Natural killer cell (primary cell): ENCODE results near the gene TREH. TPM values are rescaled to one million over a fixed set of nuclear protein-coding genes. Genes with fewer than 3 reads are reported as not detected.

ENCODE experiments used
- ATAC-seq, 3 donors: fragments of 150-1000 bp in 2 of 3; fragments of 200-7000 bp in 1 of 3; cut with Tn5 transposase; 1 replicate in 1 of 3; 2 replicates in 2 of 3; pipeline ENCODE4 v1.10.0; 2021; ENCODE audit warnings: mild to moderate bottlenecking in 2 of 3, moderate library complexity in 2 of 3
- DNase-seq, 2 donors: peaks; one replicate each; pipeline versions ENCODE4 v3.0.0 to v3.0.0-alpha.2; 2013 to 2021; ENCODE audit warnings: mixed read lengths in 1 of 2
- H3K27ac ChIP-seq: one replicate; pipeline ENCODE4 v1.5.1; 2013; ENCODE audit warnings: mild to moderate bottlenecking, low read length
- H3K27me3 ChIP-seq: one replicate; pipeline ENCODE4 v1.6.1; 2013; ENCODE audit warnings: low read length; ENCODE audit not compliant: control insufficient read depth, insufficient read depth
- H3K36me3 ChIP-seq: one replicate; pipeline ENCODE4 v1.6.1; 2013; ENCODE audit warnings: low read length; ENCODE audit not compliant: control insufficient read depth, insufficient read depth
- H3K4me1 ChIP-seq: one replicate; pipeline ENCODE4 v1.6.1; 2013; ENCODE audit warnings: low read length; ENCODE audit not compliant: control insufficient read depth, insufficient read depth
- H3K4me3 ChIP-seq: one replicate; pipeline ENCODE4 v1.5.1; 2013; ENCODE audit warnings: low read length
- H3K9me3 ChIP-seq: one replicate; pipeline ENCODE4 v1.6.1; 2013; ENCODE audit warnings: low read length; ENCODE audit not compliant: control insufficient read depth, insufficient read depth
- H3K27ac Mint-ChIP-seq, 2 donors: one replicate each; pipeline ENCODE4 v1.8.0; 2022; ENCODE audit warnings: mild to moderate bottlenecking in 2 of 2, mixed read lengths in 2 of 2, moderate library complexity in 1 of 2
- H3K27me3 Mint-ChIP-seq, 2 donors: one replicate each; pipeline ENCODE4 v1.8.0; 2022; ENCODE audit warnings: low read depth in 2 of 2, mixed read lengths in 2 of 2
- H3K36me3 Mint-ChIP-seq: one replicate; pipeline ENCODE4 v1.8.0; 2022; ENCODE audit warnings: mixed read lengths
- H3K4me1 Mint-ChIP-seq, 2 donors: one replicate each; pipeline ENCODE4 v1.8.0; 2022; ENCODE audit warnings: mixed read lengths in 2 of 2
- H3K4me3 Mint-ChIP-seq: one replicate; pipeline ENCODE4 v1.8.0; 2022; ENCODE audit warnings: mild to moderate bottlenecking, moderate library complexity, mixed read lengths
- H3K9me3 Mint-ChIP-seq, 2 donors: one replicate each; pipeline ENCODE4 v1.8.0; 2022; ENCODE audit warnings: mixed read lengths in 2 of 2
- CTCF ChIP-seq: fragments of 200-600 bp; IDR thresholded peaks from one replicate; pipeline ENCODE4 v1.8.0; 2022; ENCODE audit warnings: antibody characterized with exemption
- WGBS: methylation state at CpG from one replicate; pipeline ENCODE4 v1.1.7; 2013; ENCODE audit warnings: missing lambda C conversion rate; ENCODE audit not compliant: insufficient coverage; 5-methylcytosine and 5-hydroxymethylcytosine counted together
- intact Hi-C: fragments of 100-400 bp; cut with micrococcal nuclease; formaldehyde crosslinking; loops from one replicate; pipeline ENCODE4 v1.14.2; 2022
- total RNA-seq, 4 donors: library from RNA; stranded (reverse); fragments of 120-200 nt in 1 of 4; gene quantifications; one replicate each; pipeline versions ENCODE4 v1.2.3 to v1.2.4, GENCODE V29; 2013 to 2022

TREH gene
- total RNA-seq, 3 donors from 2014 or later (not counting 1 experiment from before 2014, with no cell fraction given), result not detected

GRCh38 chr11:118673361-118674081, 5.9 kb downstream of the TREH start:
- no peaks in the 10 kb centered on the region for H3K4me1 ChIP-seq
- no peaks in the 10 kb centered on the region for H3K27me3 ChIP-seq
- Mint-ChIP-seq H3K4me3 (no peak overlapping the region), H3K4me1 (no peaks in the 10 kb centered on the region), H3K27me3 (peaks cover 7 to 30% of the 10 kb centered on the region in 2 donors), H3K27ac (no peak overlapping the region), H3K36me3 (no peaks in the 10 kb centered on the region), H3K9me3 (peaks cover 0 to 2% of the 10 kb centered on the region in 2 donors)
- intact Hi-C loops, result no loop called here
- H3K9me3 ChIP-seq, result no peaks in the 10 kb centered on the region
- no peak overlapping the region for H3K4me3 ChIP-seq
- DNase-seq (no peak), ATAC-seq (no peak)
- 90% methylated on average over 6 of the region's 6 CpGs for WGBS
- H3K36me3 ChIP-seq, result no peaks in the 10 kb centered on the region
- no peak overlapping the region for H3K27ac ChIP-seq
- TF ChIP-seq CTCF, result no peak

GRCh38 chr11:118672846-118673245, 6.6 kb downstream of the TREH start:
- H3K9me3 ChIP-seq, result no peaks in the 10 kb centered on the region
- H3K36me3 ChIP-seq, result no peaks in the 10 kb centered on the region
- Mint-ChIP-seq H3K27me3 (peaks cover 7 to 31% of the 10 kb centered on the region in 2 donors), H3K27ac (no peak overlapping the region), H3K36me3 (no peaks in the 10 kb centered on the region), H3K9me3 (peaks cover 0 to 2% of the 10 kb centered on the region in 2 donors), H3K4me3 (no peak overlapping the region), H3K4me1 (no peaks in the 10 kb centered on the region)
- TF ChIP-seq CTCF, result no peak
- H3K4me1 ChIP-seq, result no peaks in the 10 kb centered on the region
- H3K4me3 ChIP-seq, result no peak overlapping the region
- intact Hi-C loops, result no loop called here
- DNase-seq (no peak), ATAC-seq (no peak)
- no peak overlapping the region for H3K27ac ChIP-seq
- H3K27me3 ChIP-seq, result no peaks in the 10 kb centered on the region
- WGBS, result 71% methylated on average over 1 of the region's 1 CpG

GRCh38 chr11:118671254-118671653, 8.2 kb downstream of the TREH start:
- H3K27ac Mint-ChIP-seq, result no peak overlapping the region

More at GRCh38 chr11:118671254-118671653, 8.2 kb downstream of the TREH start:
- no peak overlapping the region for H3K4me3 ChIP-seq
- 100% methylated on average over 2 of the region's 2 CpGs for WGBS
- DNase-seq, result no peak
- no peak overlapping the region for H3K27ac ChIP-seq
- H3K36me3 Mint-ChIP-seq, result no peaks in the 10 kb centered on the region
- H3K27me3 Mint-ChIP-seq, result peaks cover 7 to 31% of the 10 kb centered on the region in 2 donors
- H3K9me3 Mint-ChIP-seq, result peaks cover 0 to 2% of the 10 kb centered on the region in 2 donors
- H3K36me3 ChIP-seq, result no peaks in the 10 kb centered on the region
- no peak for ATAC-seq
- intact Hi-C loops, result no loop called here
- no peaks in the 10 kb centered on the region for H3K4me1 Mint-ChIP-seq
- TF ChIP-seq CTCF, result no peak
- H3K4me3 Mint-ChIP-seq, result no peak overlapping the region
- no peaks in the 10 kb centered on the region for H3K9me3 ChIP-seq
- no peaks in the 10 kb centered on the region for H3K27me3 ChIP-seq
- H3K4me1 ChIP-seq, result no peaks in the 10 kb centered on the region
